Neural cell (in vitro differentiated cells): ENCODE measurements around the gene OTULIN. TPM values are rescaled to one million over a fixed set of nuclear protein-coding genes. Genes with fewer than 3 reads are reported as not detected.

Source experiments
- H2AFZ ChIP-seq: fragments of 200-600, 300-800 bp; sonication (generic), shearing (Covaris generic); 2 replicates; pipeline ENCODE4 v1.6.0; 2014; ENCODE audit warnings: low read depth, mild to moderate bottlenecking, antibody characterized with exemption, low read length, moderate library complexity
- H3F3A ChIP-seq: fragments of 200-600 bp; shearing (Covaris generic); 2 replicates; pipeline ENCODE4 v1.6.1; 2016; ENCODE audit warnings: mild to moderate bottlenecking, moderate library complexity, mixed read lengths, antibody characterized with exemption, low read length; ENCODE audit not compliant: insufficient read depth, poor library complexity, severe bottlenecking
- H3K27ac ChIP-seq: fragments of 200-600, 300-800 bp; sonication (generic), shearing (Covaris generic); 2 replicates; pipeline ENCODE4 v1.5.1; 2014; ENCODE audit warnings: mild to moderate bottlenecking, low read length, moderate library complexity
- H3K27me3 ChIP-seq: fragments of 300-800, 200-600 bp; sonication (generic), shearing (Covaris generic); 2 replicates; pipeline ENCODE4 v1.6.0; 2014; ENCODE audit warnings: mild to moderate bottlenecking, low read depth, low read length, moderate library complexity; ENCODE audit not compliant: insufficient read depth
- H3K36me3 ChIP-seq: fragments of 300-800, 200-600 bp; sonication (generic), shearing (Covaris generic); 2 replicates; pipeline ENCODE4 v1.5.1; 2014; ENCODE audit warnings: mild to moderate bottlenecking, antibody characterized with exemption, low read length, moderate library complexity; ENCODE audit not compliant: insufficient read depth
- H3K4me2 ChIP-seq: fragments of 300-800, 200-600 bp; sonication (generic), shearing (Covaris generic); 2 replicates; pipeline ENCODE4 v1.6.0; 2014; ENCODE audit warnings: mild to moderate bottlenecking, low read length
- H3K4me3 ChIP-seq: fragments of 300-800, 200-600 bp; sonication (generic), shearing (Covaris generic); 2 replicates; pipeline ENCODE4 v1.5.1; 2014; ENCODE audit warnings: mild to moderate bottlenecking, low read length, moderate library complexity
- H3K79me2 ChIP-seq: fragments of 200-600 bp; shearing (Covaris generic); replicated peaks from 2 replicates; pipeline ENCODE4 v1.6.0; 2014; ENCODE audit warnings: mild to moderate bottlenecking, low read length, moderate library complexity; ENCODE audit not compliant: insufficient read depth
- H3K9ac ChIP-seq: fragments of 300-800, 200-600 bp; sonication (generic), shearing (Covaris generic); 2 replicates; pipeline ENCODE4 v1.6.1; 2016; ENCODE audit warnings: mild to moderate bottlenecking, low read length, mixed read lengths
- H3K9me2 ChIP-seq: fragments of 200-600 bp; shearing (Covaris generic); 2 replicates; pipeline ENCODE4 v1.6.1; 2016; ENCODE audit warnings: mild to moderate bottlenecking, low read length, mixed read lengths; ENCODE audit not compliant: insufficient read depth
- H3K9me3 ChIP-seq: fragments of 200-600, 300-800 bp; sonication (generic), shearing (Covaris generic); 2 replicates; pipeline ENCODE4 v1.6.1; 2016; ENCODE audit warnings: mild to moderate bottlenecking, mixed run types, low read length, moderate library complexity, mixed read lengths
- H4K20me1 ChIP-seq: fragments of 200-600 bp; shearing (Covaris generic); 2 replicates; pipeline ENCODE4 v1.6.1; 2016; ENCODE audit warnings: mild to moderate bottlenecking, mixed run types; ENCODE audit not compliant: insufficient read depth
- CTCF ChIP-seq: fragments of 450-650 bp; IDR thresholded peaks from 2 replicates; pipeline ENCODE4 v1.5.1; 2014; ENCODE audit warnings: antibody characterized with exemption, mild to moderate bottlenecking, moderate library complexity; ENCODE audit not compliant: poor library complexity, severe bottlenecking
- EP300 ChIP-seq: fragments of 450-650 bp; conservative IDR thresholded peaks from 2 replicates; pipeline ENCODE4 v1.6.1; 2014; ENCODE audit warnings: antibody characterized with exemption, mild to moderate bottlenecking, moderate library complexity; ENCODE audit not compliant: poor library complexity, severe bottlenecking
- EZH2 ChIP-seq: fragments of 200-600, 300-800 bp; shearing (Covaris generic), sonication (generic); IDR thresholded peaks from 2 replicates; pipeline ENCODE4 v1.6.1; 2014; ENCODE audit warnings: antibody characterized with exemption, low read length, borderline replicate concordance, mild to moderate bottlenecking; ENCODE audit not compliant: insufficient read depth, poor library complexity, severe bottlenecking
- MXI1 ChIP-seq: fragments of 450-650 bp; conservative IDR thresholded peaks from 2 replicates; pipeline ENCODE4 v1.6.1; 2014; ENCODE audit warnings: antibody characterized with exemption, mild to moderate bottlenecking; ENCODE audit not compliant: poor library complexity, severe bottlenecking
- POLR2AphosphoS5 ChIP-seq: IDR thresholded peaks from 2 replicates; pipeline ENCODE4 v1.6.1; 2012
- RAD21 ChIP-seq: fragments of 450-650 bp; conservative IDR thresholded peaks from 2 replicates; pipeline ENCODE4 v1.6.1; 2014; ENCODE audit warnings: antibody characterized with exemption, mild to moderate bottlenecking, moderate library complexity
- SMC3 ChIP-seq: fragments of 450-650 bp; conservative IDR thresholded peaks from 2 replicates; pipeline ENCODE4 v1.6.1; 2014; ENCODE audit warnings: antibody characterized with exemption, mild to moderate bottlenecking, moderate library complexity; ENCODE audit not compliant: poor library complexity
- TAF1 ChIP-seq: IDR thresholded peaks from 2 replicates; pipeline ENCODE4 v1.6.1; 2012; ENCODE audit warnings: low read depth
- polyA plus RNA-seq: library from polyadenylated mRNA; depleted of rRNA; stranded (reverse); fragments of >200 nt; gene quantifications from 2 replicates; pipeline ENCODE4 v1.2.3, GENCODE V29; 2014
- TF ChIP-seq, protein P1 (sequence below): IDR thresholded peaks from 2 replicates; pipeline ENCODE4 v1.6.1; 2012; ENCODE audit warnings: borderline replicate concordance

OTULIN gene
- polyA plus RNA-seq, 1 donor from 2014 or later: 19.9 TPM

DNA sequence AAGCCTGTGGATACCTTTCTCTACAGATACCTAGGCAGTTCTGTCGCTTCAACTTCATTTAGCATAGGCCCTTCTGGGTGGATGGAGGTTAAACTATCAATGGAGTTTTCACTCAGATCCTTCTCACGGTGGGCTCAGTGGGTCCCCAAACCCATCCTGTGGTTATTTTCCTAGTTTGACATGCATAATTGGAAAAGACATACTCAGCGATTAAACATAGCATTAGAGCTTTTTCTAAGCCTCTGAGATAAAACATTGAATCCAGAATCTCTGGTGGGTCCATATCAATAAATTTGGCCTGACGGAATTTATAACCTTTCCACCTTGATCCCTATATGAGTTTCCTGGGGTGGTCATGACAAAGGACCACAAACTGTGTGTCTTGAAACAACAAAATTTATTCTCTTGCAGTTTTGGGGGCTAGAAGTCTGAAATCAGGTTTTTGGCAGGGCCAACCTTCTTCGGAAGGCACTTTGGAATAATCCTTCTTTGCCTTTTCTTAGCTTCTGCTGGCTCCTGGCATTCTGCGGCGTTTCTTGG is 1.7 kb upstream of the OTULIN start:
- H2AFZ ChIP-seq: no peak overlapping the region
- no peak overlapping the region for H3K27ac ChIP-seq
- H3K4me3 ChIP-seq: peak overlapping the region; percentile 97
- no peaks in the 10 kb centered on the region for H4K20me1 ChIP-seq
- H3K36me3 ChIP-seq: no peaks in the 10 kb centered on the region
- H3F3A ChIP-seq: no peaks in the 10 kb centered on the region
- peak overlapping the region; percentile 99 for H3K4me2 ChIP-seq
- H3K9ac ChIP-seq: no peak overlapping the region
- no peaks in the 10 kb centered on the region for H3K9me3 ChIP-seq
- H3K9me2 ChIP-seq: no peaks in the 10 kb centered on the region
- H3K79me2 ChIP-seq: peaks cover 23% of the 10 kb centered on the region
- TF ChIP-seq SMC3: no peak
- TF ChIP-seq, protein P1, sequence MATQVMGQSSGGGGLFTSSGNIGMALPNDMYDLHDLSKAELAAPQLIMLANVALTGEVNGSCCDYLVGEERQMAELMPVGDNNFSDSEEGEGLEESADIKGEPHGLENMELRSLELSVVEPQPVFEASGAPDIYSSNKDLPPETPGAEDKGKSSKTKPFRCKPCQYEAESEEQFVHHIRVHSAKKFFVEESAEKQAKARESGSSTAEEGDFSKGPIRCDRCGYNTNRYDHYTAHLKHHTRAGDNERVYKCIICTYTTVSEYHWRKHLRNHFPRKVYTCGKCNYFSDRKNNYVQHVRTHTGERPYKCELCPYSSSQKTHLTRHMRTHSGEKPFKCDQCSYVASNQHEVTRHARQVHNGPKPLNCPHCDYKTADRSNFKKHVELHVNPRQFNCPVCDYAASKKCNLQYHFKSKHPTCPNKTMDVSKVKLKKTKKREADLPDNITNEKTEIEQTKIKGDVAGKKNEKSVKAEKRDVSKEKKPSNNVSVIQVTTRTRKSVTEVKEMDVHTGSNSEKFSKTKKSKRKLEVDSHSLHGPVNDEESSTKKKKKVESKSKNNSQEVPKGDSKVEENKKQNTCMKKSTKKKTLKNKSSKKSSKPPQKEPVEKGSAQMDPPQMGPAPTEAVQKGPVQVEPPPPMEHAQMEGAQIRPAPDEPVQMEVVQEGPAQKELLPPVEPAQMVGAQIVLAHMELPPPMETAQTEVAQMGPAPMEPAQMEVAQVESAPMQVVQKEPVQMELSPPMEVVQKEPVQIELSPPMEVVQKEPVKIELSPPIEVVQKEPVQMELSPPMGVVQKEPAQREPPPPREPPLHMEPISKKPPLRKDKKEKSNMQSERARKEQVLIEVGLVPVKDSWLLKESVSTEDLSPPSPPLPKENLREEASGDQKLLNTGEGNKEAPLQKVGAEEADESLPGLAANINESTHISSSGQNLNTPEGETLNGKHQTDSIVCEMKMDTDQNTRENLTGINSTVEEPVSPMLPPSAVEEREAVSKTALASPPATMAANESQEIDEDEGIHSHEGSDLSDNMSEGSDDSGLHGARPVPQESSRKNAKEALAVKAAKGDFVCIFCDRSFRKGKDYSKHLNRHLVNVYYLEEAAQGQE: no peak
- no peaks in the 10 kb centered on the region for H3K27me3 ChIP-seq

DNA sequence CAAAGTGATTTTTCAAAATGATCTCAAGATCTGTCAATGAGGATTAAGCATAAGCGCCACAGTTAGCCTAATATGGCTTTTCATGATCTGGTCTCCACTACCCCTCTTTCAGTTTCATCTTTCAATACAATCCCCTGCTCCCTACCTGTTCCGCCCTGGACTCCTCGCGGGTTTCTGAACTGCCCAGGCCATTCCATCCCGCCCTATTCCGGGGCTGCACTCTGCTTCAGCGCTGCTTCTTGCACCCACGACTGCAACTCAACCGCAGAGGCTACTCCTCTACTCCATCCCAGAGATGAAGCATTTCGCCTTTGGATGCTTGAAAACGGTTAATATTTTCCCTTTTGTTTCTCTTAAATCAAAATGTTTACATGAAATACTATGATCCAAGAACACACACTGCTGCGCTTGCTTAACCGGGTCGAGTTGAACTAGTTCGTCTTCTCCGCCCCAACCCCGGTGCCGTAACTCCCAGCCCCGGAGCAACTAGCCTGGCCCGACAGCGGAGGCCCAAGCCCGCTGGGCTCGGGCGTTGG is 716 bp upstream of the OTULIN start:
- Histone ChIP-seq H3F3A (no peaks in the 10 kb centered on the region), H3K36me3 (no peaks in the 10 kb centered on the region), H3K4me2 (peak overlapping the region; percentile 99), H2AFZ (peak overlapping the region; percentile 90), H3K9me2 (no peaks in the 10 kb centered on the region), H3K79me2 (peaks cover 33% of the 10 kb centered on the region), H3K4me3 (peak overlapping the region; percentile 97), H3K27me3 (no peaks in the 10 kb centered on the region), H3K27ac (peak overlapping the region; percentile 88), H3K9ac (peak overlapping the region; percentile 88), H4K20me1 (no peaks in the 10 kb centered on the region), H3K9me3 (no peaks in the 10 kb centered on the region)
- TF ChIP-seq EZH2: no peak
- TF ChIP-seq POLR2AphosphoS5: no peak
- no peak for TF ChIP-seq TAF1
- TF ChIP-seq, protein P1: no peak
- no peak for TF ChIP-seq MXI1
- no peak for TF ChIP-seq SMC3
- TF ChIP-seq CTCF: no peak
- TF ChIP-seq RAD21: no peak
- TF ChIP-seq EP300: no peak
